Mucosa of descending colon (tissue), 3 donors: Measurements from ENCODE around the gene SCAMP2. TPM values are rescaled to one million over a fixed set of nuclear protein-coding genes. Genes with fewer than 3 reads are reported as not detected.
"Not testable (repeated sequence)": the region's sequence is repeated elsewhere in the genome, so short reads cannot be mapped to it uniquely, and the experiment has no call there.

Source experiments
- ATAC-seq: fragments of 200-7000 bp; cut with Tn5 transposase; one replicate; pipeline ENCODE4 v1.9.1; 2020; ENCODE audit warnings: mild to moderate bottlenecking, moderate library complexity
- DNase-seq, 3 donors: peaks; one replicate each; pipeline ENCODE4 v3.0.0-alpha.2; 2020
- H3K36me3 ChIP-seq: fragments of 200-600 bp; one replicate; pipeline ENCODE4 v1.8.0; 2021; ENCODE audit warnings: low read depth, mild to moderate bottlenecking
- H3K4me1 ChIP-seq: fragments of 200-600 bp; one replicate; pipeline ENCODE4 v1.8.0; 2021; ENCODE audit warnings: low read depth, mild to moderate bottlenecking
- H3K4me3 ChIP-seq: fragments of 200-600 bp; one replicate; pipeline ENCODE4 v1.8.0; 2021; ENCODE audit warnings: mild to moderate bottlenecking
- H3K9me3 ChIP-seq: fragments of 200-600 bp; one replicate; pipeline ENCODE4 v1.8.0; 2021; ENCODE audit warnings: mild to moderate bottlenecking
- CTCF ChIP-seq: fragments of 200-600 bp; IDR thresholded peaks from one replicate; pipeline ENCODE4 v1.8.0; 2022; ENCODE audit warnings: antibody characterized with exemption, mild to moderate bottlenecking
- intact Hi-C, 2 donors: fragments of 100-400 bp; cut with DNase I in 1 of 2; cut with micrococcal nuclease in 1 of 2; formaldehyde crosslinking; loops; one replicate each; pipeline versions ENCODE4 v1.11.0 to v1.11.1; 2022; cut with DNase I, micrococcal nuclease
- long read RNA-seq, 2 donors: library from polyadenylated mRNA; unstranded; transcript quantifications; one replicate each; pipeline ENCODE4 v2.0.0, GENCODE V29; 2019 to 2021
- total RNA-seq, 3 donors: library from RNA; stranded (reverse); fragmentation: NEBNext Ultra II Directional in 2 of 3; extraction: Animal tissue kit (Norgen Biotek cat#: 25700) in 2 of 3; gene quantifications; one replicate each; pipeline versions ENCODE4 v1.2.1 to v1.2.4, GENCODE V29; 2021 to 2023
- donor health status: DM: no; HTN: no; CAD: no; lungs with moderate emphysema.
- donor health status: DM: no; HTN: no; CAD: no.
- donor health status: DM: no; HTN: yes; CAD: no.

The SCAMP2 gene
- total RNA-seq, result 100 to 1,000 TPM; 125 to 236 (median 218) TPM
- long read RNA-seq, donor 1, transcript SCAMP2-211 (6 exons, 867 nt), result minor isoform, 9 of 187 reads
- long read RNA-seq, donor 1, transcript SCAMP2-201 (9 exons, 2,453 nt), result major isoform, 132 of 187 reads
- long read RNA-seq, donor 1, partial matches to known transcripts, result 10 of 187 reads
- long read RNA-seq, donor 1, other reads (novel, unspliced or antisense), result 34 of 187 reads
- long read RNA-seq, donor 2, transcript SCAMP2-201 (9 exons, 2,453 nt), result major isoform, 112 of 148 reads
- long read RNA-seq, donor 2, partial matches to known transcripts, result 6 of 148 reads
- long read RNA-seq, donor 2, other reads (novel, unspliced or antisense), result 26 of 148 reads

- DNase-seq (peak; percentile 94 to 98 (median 94)), ATAC-seq (peak; percentile 84)
- intact Hi-C loops, result no loop called here
- Histone ChIP-seq H3K36me3 (no peaks in the 10 kb centered on the region), H3K4me3 (peak within 1 kb of the TSS; percentile 68), H3K4me1 (peaks cover 41% of the 10 kb centered on the region), H3K9me3 (no peaks in the 10 kb centered on the region)
- TF ChIP-seq CTCF, result no peak
Observed at GRCh38 chr15:74873036-74873755, at the start of gene SCAMP2. SCAMP2 (minus strand) TSS chr15:74873365; CDS start chr15:74873255, 110 bp downstream.

GRCh38 chr15:74920456-74920855 is 47.3 kb upstream of the SCAMP2 start:
- no peak for DNase-seq
- Histone ChIP-seq H3K9me3 (no peaks in the 10 kb centered on the region), H3K36me3 (peaks cover 23% of the 10 kb centered on the region), H3K4me3 (no peak overlapping the region), H3K4me1 (no peaks in the 10 kb centered on the region)
- intact Hi-C loops, result no loop called here
- no peak for ATAC-seq
- TF ChIP-seq CTCF, result no peak

GRCh38 chr15:74917676-74918075 is 44.5 kb upstream of the SCAMP2 start:
- ATAC-seq, result no peak
- intact Hi-C loops, result no loop called here
- Histone ChIP-seq H3K9me3 (no peaks in the 10 kb centered on the region), H3K4me1 (no peaks in the 10 kb centered on the region), H3K36me3 (peaks cover 23% of the 10 kb centered on the region), H3K4me3 (no peak overlapping the region)
- no peak for TF ChIP-seq CTCF
- DNase-seq, result no peak

- H3K4me3 ChIP-seq, H3K36me3 ChIP-seq, H3K9me3 ChIP-seq, ATAC-seq, intact Hi-C loops, H3K4me1 ChIP-seq, DNase-seq: not testable (repeated sequence)
Observed at GRCh38 chr15:74913799-74914198, 40.6 kb upstream of the SCAMP2 start.

- H3K36me3 ChIP-seq, result peaks cover 1% of the 10 kb centered on the region
- ATAC-seq (no peak), DNase-seq (no peak)
- no peak for TF ChIP-seq CTCF
- no peaks in the 10 kb centered on the region for H3K4me1 ChIP-seq
- no peaks in the 10 kb centered on the region for H3K9me3 ChIP-seq
- no peak overlapping the region for H3K4me3 ChIP-seq
- intact Hi-C loops, result no loop called here
Observed at GRCh38 chr15:74913041-74913440, 39.9 kb upstream of the SCAMP2 start.

GRCh38 chr15:74908635-74909034 is 35.5 kb upstream of the SCAMP2 start:
- no peak for TF ChIP-seq CTCF
- Histone ChIP-seq H3K36me3 (no peaks in the 10 kb centered on the region), H3K4me3 (no peak overlapping the region), H3K9me3 (no peaks in the 10 kb centered on the region), H3K4me1 (peaks cover 17% of the 10 kb centered on the region)
- DNase-seq (no peak), ATAC-seq (no peak)
- intact Hi-C loops, result no loop called here
